ENCODE results near the gene KCNAB3. TPM values are rescaled to one million over a fixed set of nuclear protein-coding genes. Genes with fewer than 3 reads are reported as not detected.
A peak's percentile ranks its signal among the peaks of the same experiment; 100 is the strongest.

Gene KCNAB3
- total and polyA plus RNA-seq, 9 of the 15 experiments (the other 6 are each of a cell fraction or from before 2014, with no cell fraction given), result 0.03 to 2.5 (median 1.1) TPM

DNA sequence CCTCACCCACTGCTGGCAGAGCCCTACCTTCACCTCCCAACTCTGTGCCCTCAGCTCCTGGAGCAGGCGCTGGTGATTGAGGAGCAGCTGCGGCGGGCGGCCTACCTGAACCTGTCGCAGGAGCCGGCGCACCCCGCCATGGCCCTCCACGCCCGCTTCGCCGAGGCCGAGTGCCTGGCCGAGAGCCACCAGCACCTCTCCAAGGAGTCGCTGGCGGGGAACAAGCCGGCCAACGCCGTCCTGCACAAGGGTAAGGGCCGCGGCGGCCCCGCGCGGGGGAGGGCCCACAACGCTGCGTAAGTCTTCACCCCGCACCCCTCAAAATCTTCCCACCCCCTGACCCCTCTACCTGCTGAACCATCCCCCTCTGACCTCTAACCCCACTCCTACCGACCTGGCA lies 20.6 kb downstream of the KCNAB3 start:
- H3K4me1 ChIP-seq (replicated peaks in 1 of 2; ENCODE audit: control insufficient read depth in 2 of 2, insufficient read depth in 2 of 2, low read length in 2 of 2), result peaks cover 0 to 1% of the 10 kb centered on the region in 2 experiments; a peak in 1 of 5 replicates
- H4K20me1 ChIP-seq (replicated peaks; ENCODE audit: control insufficient read depth, insufficient read depth, low read length), result no peaks in the 10 kb centered on the region
- 100% methylated on average over 1 of the region's 29 CpGs for WGBS (ENCODE audit: insufficient coverage, low coverage, missing lambda C conversion rate)
- no peak for FAIRE-seq
- in situ Hi-C loops (cut with MboI) (no loop called here), intact Hi-C loops (cut with micrococcal nuclease) (no loop called here)
- DNase-seq (ENCODE audit: extremely low read depth in 1 of 4, low spot score in 3 of 4), result no peak
- H3K27me3 ChIP-seq (ENCODE audit: control insufficient read depth in 2 of 2, insufficient read depth in 2 of 2, low read length in 2 of 2), result no peaks in the 10 kb centered on the region
- H3K4me2 ChIP-seq (ENCODE audit: insufficient read depth, low read length), result no peak overlapping the region
- no peak for ATAC-seq
- TF ChIP-seq CHD1 (IDR thresholded peaks at IDR 0.05; ENCODE audit: low read length), result no peak
- peaks cover 38% of the 10 kb centered on the region; the same call in 2 of the 3 replicates for H3K36me3 ChIP-seq (ENCODE audit: control insufficient read depth, insufficient read depth, low read length)
- no peak overlapping the region for H3K9ac ChIP-seq (ENCODE audit: insufficient read depth in 1 of 2, low read depth in 2 of 2, low read length in 2 of 2)
- no peaks in the 10 kb centered on the region for H3K9me1 ChIP-seq (ENCODE audit: control insufficient read depth, insufficient read depth, low read length)
- ChIA-PET POLR2A (no interaction called here), CTCF (ENCODE audit: low intra/inter-chr PET ratio) (no interaction called here)
- H3K4me3 ChIP-seq, result no peak overlapping the region
- BruUV-seq (replicated peaks), result no TSS peak
- H3K9me3 ChIP-seq (replicated peaks; ENCODE audit: control insufficient read depth, insufficient read depth, low read depth, low read length), result no peaks in the 10 kb centered on the region
- H3K27ac ChIP-seq (ENCODE audit: extremely low read depth, low read depth, low read length), result no peak overlapping the region
- no peaks in the 10 kb centered on the region for H3K79me2 ChIP-seq (ENCODE audit: control insufficient read depth, insufficient read depth, low read length)
- H2AFZ ChIP-seq (ENCODE audit: low read depth, low read length), result no peak overlapping the region

DNA sequence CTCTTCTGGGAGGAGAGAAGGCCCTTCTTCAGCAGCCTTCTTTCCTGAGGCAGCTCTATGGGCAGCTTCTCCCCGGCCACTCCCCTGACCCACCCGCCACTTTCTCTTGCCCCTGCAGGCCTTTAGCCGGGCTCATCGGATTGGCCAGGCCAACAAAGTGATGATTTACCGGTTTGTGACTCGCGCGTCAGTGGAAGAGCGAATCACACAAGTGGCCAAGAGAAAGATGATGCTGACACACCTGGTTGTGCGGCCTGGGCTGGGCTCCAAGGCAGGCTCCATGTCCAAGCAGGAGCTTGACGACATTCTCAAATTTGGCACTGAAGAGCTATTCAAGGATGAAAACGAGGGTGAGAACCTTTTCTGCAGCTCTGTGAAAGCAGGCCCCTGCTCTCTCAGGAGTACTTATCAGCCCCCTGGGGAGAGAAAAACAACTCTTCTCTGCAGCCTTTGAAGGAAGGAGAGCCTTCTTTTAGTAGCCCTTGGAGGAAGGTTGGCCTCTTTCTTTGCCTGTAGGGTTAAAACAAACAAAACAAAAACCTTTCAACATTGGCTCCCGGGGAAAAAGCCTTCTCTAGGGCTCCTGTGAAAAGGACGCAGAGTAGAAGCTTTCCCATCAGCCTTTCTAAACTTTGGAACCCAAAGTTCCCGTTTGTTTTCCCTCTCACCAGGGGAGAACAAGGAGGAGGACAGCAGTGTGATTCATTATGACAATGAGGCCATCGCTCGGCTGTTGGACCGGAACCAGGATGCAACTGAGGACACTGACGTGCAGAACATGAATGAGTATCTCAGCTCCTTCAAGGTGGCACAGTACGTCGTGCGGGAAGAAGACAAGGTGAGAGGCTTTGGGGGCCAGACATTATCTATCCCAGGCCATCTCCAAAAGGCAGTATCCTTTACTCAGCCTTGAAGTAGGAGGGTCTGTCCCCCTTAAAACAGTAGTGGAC lies 26.2 kb downstream of the KCNAB3 start:
- Histone ChIP-seq H3K27ac (ENCODE audit: extremely low read depth, low read depth, low read length) (no peak overlapping the region), H3K9me3 (replicated peaks; ENCODE audit: control insufficient read depth, insufficient read depth, low read depth, low read length) (no peaks in the 10 kb centered on the region), H3K4me1 (replicated peaks in 1 of 2; ENCODE audit: control insufficient read depth in 2 of 2, insufficient read depth in 2 of 2, low read length in 2 of 2) (no peaks in the 10 kb centered on the region), H4K20me1 (replicated peaks; ENCODE audit: control insufficient read depth, insufficient read depth, low read length) (no peaks in the 10 kb centered on the region), H3K9me1 (ENCODE audit: control insufficient read depth, insufficient read depth, low read length) (no peaks in the 10 kb centered on the region), H2AFZ (ENCODE audit: low read depth, low read length) (no peak overlapping the region), H3K27me3 (ENCODE audit: control insufficient read depth in 2 of 2, insufficient read depth in 2 of 2, low read length in 2 of 2) (no peaks in the 10 kb centered on the region), H3K4me3 (no peak overlapping the region), H3K4me2 (ENCODE audit: insufficient read depth, low read length) (no peak overlapping the region), H3K9ac (ENCODE audit: insufficient read depth in 1 of 2, low read depth in 2 of 2, low read length in 2 of 2) (no peak overlapping the region), H3K79me2 (ENCODE audit: control insufficient read depth, insufficient read depth, low read length) (no peaks in the 10 kb centered on the region), H3K36me3 (ENCODE audit: control insufficient read depth, insufficient read depth, low read length) (peaks cover 59% of the 10 kb centered on the region)
- ChIA-PET POLR2A (no interaction called here), CTCF (ENCODE audit: low intra/inter-chr PET ratio) (no interaction called here)
- TSS peak; percentile 32 for BruUV-seq (replicated peaks)
- 93% methylated on average over 18 of the region's 22 CpGs for WGBS (ENCODE audit: insufficient coverage, low coverage, missing lambda C conversion rate)
- TF ChIP-seq, protein P1, sequence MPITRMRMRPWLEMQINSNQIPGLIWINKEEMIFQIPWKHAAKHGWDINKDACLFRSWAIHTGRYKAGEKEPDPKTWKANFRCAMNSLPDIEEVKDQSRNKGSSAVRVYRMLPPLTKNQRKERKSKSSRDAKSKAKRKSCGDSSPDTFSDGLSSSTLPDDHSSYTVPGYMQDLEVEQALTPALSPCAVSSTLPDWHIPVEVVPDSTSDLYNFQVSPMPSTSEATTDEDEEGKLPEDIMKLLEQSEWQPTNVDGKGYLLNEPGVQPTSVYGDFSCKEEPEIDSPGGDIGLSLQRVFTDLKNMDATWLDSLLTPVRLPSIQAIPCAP (CRISPR knock-in tag; IDR thresholded peaks at IDR 0.05; ENCODE audit: borderline replicate concordance), result no peak
- TF ChIP-seq TFAM (CRISPR knock-in tag; conservative IDR thresholded peaks at IDR 0.05), result no peak
- TF ChIP-seq STAT5A (IDR thresholded peaks at IDR 0.05; ENCODE audit: borderline replicate concordance, low read length), result no peak
- no peak for TF ChIP-seq GTF2A2 (tag; IDR thresholded peaks at IDR 0.05)
- TF ChIP-seq, protein P2, sequence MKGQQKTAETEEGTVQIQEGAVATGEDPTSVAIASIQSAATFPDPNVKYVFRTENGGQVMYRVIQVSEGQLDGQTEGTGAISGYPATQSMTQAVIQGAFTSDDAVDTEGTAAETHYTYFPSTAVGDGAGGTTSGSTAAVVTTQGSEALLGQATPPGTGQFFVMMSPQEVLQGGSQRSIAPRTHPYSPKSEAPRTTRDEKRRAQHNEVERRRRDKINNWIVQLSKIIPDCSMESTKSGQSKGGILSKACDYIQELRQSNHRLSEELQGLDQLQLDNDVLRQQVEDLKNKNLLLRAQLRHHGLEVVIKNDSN (CRISPR knock-in tag; IDR thresholded peaks at IDR 0.05), result no peak
- TF ChIP-seq ILF3 (IDR thresholded peaks at IDR 0.05; ENCODE audit: borderline replicate concordance), result no peak
- TF ChIP-seq EP400 (IDR thresholded peaks at IDR 0.05), result no peak
- TF ChIP-seq XRCC5 (IDR thresholded peaks at IDR 0.05; ENCODE audit: low read depth, low read length), result no peak
- no peak for DNase-seq (ENCODE audit: extremely low read depth in 1 of 4, low spot score in 3 of 4)
- intact Hi-C loops (cut with micrococcal nuclease), result no loop called here
- FAIRE-seq, result no peak
- ATAC-seq, result no peak
- in situ Hi-C loops (cut with MboI), result no loop called here

Measured in K562 (cell line).